K562 (cell line): ENCODE data around the gene CNOT6.

Source experiments
- JUND ChIP-seq, 2 experiments: IDR thresholded peaks; 2 replicates in 1 of 2; 3 replicates in 1 of 2; pipeline ENCODE4 v1.6.1; 2011; ENCODE audit warnings: borderline replicate concordance in 2 of 2, low read depth in 2 of 2, low read length in 2 of 2, improper control_type of control experiment in 1 of 2, missing biosample characterization in 1 of 2, missing genetic modification characterization in 1 of 2, missing genetic modification reagents in 1 of 2
- MAFK ChIP-seq: IDR thresholded peaks from 2 replicates; pipeline ENCODE4 v1.6.1; 2011; ENCODE audit warnings: low read length, improper control_type of control experiment
- NRF1 ChIP-seq, 2 experiments: fragments of 450-650 bp; IDR thresholded peaks in 1 of 2; conservative IDR thresholded peaks in 1 of 2; 2 replicates each; pipeline ENCODE4 v1.6.1; 2014; ENCODE audit warnings: mild to moderate bottlenecking in 2 of 2
- POLR2A ChIP-seq: fragments of 450-650 bp; conservative IDR thresholded peaks from 2 replicates; pipeline ENCODE4 v1.6.1; 2016
- POLR2AphosphoS5 ChIP-seq: IDR thresholded peaks from 2 replicates; pipeline ENCODE4 v1.6.1; 2011; ENCODE audit warnings: mild to moderate bottlenecking, low read depth, low read length, moderate library complexity; ENCODE audit not compliant: control insufficient read depth, insufficient read depth
- RCOR1 ChIP-seq, 2 experiments: IDR thresholded peaks; 2 replicates each; pipeline ENCODE4 v1.6.1; 2012; ENCODE audit warnings: low read depth in 2 of 2, low read length in 2 of 2, borderline replicate concordance in 1 of 2, improper control_type of control experiment in 1 of 2
- SIRT6 ChIP-seq: IDR thresholded peaks from one replicate; pipeline ENCODE4 v1.6.1; 2012; ENCODE audit warnings: low read depth, mild to moderate bottlenecking, control low read depth, inconsistent platforms, low read length, moderate library complexity
- ZZZ3 ChIP-seq: fragments of 450-650 bp; IDR thresholded peaks from 2 replicates; pipeline ENCODE4 v1.6.1; 2016; ENCODE audit warnings: antibody characterized with exemption, mild to moderate bottlenecking, moderate library complexity
- TF ChIP-seq, protein P1 (sequence below): sonication (generic); formaldehyde crosslinking; IDR thresholded peaks from 2 replicates; pipeline ENCODE4 v1.8.1; 2023; ENCODE audit warnings: mild to moderate bottlenecking, missing genetic modification reagents
- TF ChIP-seq, protein P2 (sequence below): sonication (generic); formaldehyde crosslinking; IDR thresholded peaks from 2 replicates; pipeline ENCODE4 v1.8.0; 2023; ENCODE audit warnings: mild to moderate bottlenecking, missing genetic modification reagents
- TF ChIP-seq, protein P3 (sequence below): sonication (generic); formaldehyde crosslinking; IDR thresholded peaks from 2 replicates; pipeline ENCODE4 v1.8.0; 2023; ENCODE audit warnings: mild to moderate bottlenecking, missing genetic modification reagents
- TF ChIP-seq, protein P4 (sequence below): fragments of 250-450 bp; sonication (Bioruptor Pico); IDR thresholded peaks from 2 replicates; pipeline ENCODE4 v1.5.0; 2020; ENCODE audit warnings: mild to moderate bottlenecking

DNA sequence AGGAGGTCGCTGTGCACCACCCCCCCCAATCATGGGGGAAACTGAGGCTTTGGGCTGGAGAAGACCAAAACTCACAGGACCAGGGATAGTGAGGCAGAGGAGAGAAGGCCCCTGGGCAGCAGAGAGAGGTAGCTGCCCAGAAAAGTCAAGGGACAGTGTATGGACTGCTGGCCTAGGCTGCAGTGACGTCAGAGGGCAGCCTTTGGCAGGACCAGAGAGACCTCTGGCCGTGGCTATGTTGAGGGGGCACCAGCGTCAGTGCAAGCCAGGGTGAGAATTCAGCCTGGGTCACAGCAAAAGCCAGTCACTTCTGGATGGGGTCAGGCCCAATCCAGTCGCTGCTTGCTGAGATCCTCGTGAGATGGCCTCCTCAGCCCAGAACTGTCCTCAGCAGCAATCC, 128.7 kb downstream of the CNOT6 start:
- TF ChIP-seq ZZZ3 = no peak
- no peak for TF ChIP-seq POLR2AphosphoS5
- no peak for TF ChIP-seq SIRT6
- no peak for TF ChIP-seq POLR2A
- TF ChIP-seq NRF1 (conservative IDR thresholded peaks at IDR 0.05 in 1 of 2, IDR thresholded peaks at IDR 0.05 in 1 of 2) = no peak
- TF ChIP-seq, protein P1, sequence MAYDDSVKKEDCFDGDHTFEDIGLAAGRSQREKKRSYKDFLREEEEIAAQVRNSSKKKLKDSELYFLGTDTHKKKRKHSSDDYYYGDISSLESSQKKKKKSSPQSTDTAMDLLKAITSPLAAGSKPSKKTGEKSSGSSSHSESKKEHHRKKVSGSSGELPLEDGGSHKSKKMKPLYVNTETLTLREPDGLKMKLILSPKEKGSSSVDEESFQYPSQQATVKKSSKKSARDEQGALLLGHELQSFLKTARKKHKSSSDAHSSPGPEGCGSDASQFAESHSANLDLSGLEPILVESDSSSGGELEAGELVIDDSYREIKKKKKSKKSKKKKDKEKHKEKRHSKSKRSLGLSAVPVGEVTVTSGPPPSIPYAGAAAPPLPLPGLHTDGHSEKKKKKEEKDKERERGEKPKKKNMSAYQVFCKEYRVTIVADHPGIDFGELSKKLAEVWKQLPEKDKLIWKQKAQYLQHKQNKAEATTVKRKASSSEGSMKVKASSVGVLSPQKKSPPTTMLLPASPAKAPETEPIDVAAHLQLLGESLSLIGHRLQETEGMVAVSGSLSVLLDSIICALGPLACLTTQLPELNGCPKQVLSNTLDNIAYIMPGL = no peak
- no peak for TF ChIP-seq MAFK
- TF ChIP-seq, protein P2, sequence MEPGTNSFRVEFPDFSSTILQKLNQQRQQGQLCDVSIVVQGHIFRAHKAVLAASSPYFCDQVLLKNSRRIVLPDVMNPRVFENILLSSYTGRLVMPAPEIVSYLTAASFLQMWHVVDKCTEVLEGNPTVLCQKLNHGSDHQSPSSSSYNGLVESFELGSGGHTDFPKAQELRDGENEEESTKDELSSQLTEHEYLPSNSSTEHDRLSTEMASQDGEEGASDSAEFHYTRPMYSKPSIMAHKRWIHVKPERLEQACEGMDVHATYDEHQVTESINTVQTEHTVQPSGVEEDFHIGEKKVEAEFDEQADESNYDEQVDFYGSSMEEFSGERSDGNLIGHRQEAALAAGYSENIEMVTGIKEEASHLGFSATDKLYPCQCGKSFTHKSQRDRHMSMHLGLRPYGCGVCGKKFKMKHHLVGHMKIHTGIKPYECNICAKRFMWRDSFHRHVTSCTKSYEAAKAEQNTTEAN = no peak
- no peak for TF ChIP-seq JUND (IDR thresholded peaks at IDR 0.05; ENCODE audit: borderline replicate concordance, low read depth, low read length)
- TF ChIP-seq JUND (tag; IDR thresholded peaks at IDR 0.05; ENCODE audit: borderline replicate concordance, low read depth, low read length) = no peak
- TF ChIP-seq, protein P3, sequence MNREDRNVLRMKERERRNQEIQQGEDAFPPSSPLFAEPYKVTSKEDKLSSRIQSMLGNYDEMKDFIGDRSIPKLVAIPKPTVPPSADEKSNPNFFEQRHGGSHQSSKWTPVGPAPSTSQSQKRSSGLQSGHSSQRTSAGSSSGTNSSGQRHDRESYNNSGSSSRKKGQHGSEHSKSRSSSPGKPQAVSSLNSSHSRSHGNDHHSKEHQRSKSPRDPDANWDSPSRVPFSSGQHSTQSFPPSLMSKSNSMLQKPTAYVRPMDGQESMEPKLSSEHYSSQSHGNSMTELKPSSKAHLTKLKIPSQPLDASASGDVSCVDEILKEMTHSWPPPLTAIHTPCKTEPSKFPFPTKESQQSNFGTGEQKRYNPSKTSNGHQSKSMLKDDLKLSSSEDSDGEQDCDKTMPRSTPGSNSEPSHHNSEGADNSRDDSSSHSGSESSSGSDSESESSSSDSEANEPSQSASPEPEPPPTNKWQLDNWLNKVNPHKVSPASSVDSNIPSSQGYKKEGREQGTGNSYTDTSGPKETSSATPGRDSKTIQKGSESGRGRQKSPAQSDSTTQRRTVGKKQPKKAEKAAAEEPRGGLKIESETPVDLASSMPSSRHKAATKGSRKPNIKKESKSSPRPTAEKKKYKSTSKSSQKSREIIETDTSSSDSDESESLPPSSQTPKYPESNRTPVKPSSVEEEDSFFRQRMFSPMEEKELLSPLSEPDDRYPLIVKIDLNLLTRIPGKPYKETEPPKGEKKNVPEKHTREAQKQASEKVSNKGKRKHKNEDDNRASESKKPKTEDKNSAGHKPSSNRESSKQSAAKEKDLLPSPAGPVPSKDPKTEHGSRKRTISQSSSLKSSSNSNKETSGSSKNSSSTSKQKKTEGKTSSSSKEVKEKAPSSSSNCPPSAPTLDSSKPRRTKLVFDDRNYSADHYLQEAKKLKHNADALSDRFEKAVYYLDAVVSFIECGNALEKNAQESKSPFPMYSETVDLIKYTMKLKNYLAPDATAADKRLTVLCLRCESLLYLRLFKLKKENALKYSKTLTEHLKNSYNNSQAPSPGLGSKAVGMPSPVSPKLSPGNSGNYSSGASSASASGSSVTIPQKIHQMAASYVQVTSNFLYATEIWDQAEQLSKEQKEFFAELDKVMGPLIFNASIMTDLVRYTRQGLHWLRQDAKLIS = no peak
- TF ChIP-seq RCOR1 (IDR thresholded peaks at IDR 0.05; ENCODE audit: borderline replicate concordance in 1 of 2, low read depth in 2 of 2, low read length in 2 of 2) = no peak
- TF ChIP-seq, protein P4, sequence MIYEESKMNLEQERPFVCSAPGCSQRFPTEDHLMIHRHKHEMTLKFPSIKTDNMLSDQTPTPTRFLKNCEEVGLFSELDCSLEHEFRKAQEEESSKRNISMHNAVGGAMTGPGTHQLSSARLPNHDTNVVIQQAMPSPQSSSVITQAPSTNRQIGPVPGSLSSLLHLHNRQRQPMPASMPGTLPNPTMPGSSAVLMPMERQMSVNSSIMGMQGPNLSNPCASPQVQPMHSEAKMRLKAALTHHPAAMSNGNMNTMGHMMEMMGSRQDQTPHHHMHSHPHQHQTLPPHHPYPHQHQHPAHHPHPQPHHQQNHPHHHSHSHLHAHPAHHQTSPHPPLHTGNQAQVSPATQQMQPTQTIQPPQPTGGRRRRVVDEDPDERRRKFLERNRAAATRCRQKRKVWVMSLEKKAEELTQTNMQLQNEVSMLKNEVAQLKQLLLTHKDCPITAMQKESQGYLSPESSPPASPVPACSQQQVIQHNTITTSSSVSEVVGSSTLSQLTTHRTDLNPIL = no peak
